ENCODE measurements around the gene PLXNA1. TPM values are rescaled to one million over a fixed set of nuclear protein-coding genes. Genes with fewer than 3 reads are reported as not detected.

Gene PLXNA1
- total and polyA plus RNA-seq, 2 of the 8 experiments (the other 6 are each of a cell fraction or from before 2014, with no cell fraction given) = 47.5 to 54.9 TPM

GRCh38 chr3:127002195-127003174 lies 19.6 kb downstream of the PLXNA1 start (continued):
- no peak for TF ChIP-seq EZH2 (IDR thresholded peaks at IDR 0.05; ENCODE audit: low read depth, low read length, severe bottlenecking)
- peak in 1 of 2 experiments; percentile 87; a peak in 1 of 3 replicates for TF ChIP-seq EP300 (IDR thresholded peaks at IDR 0.05; ENCODE audit: borderline replicate concordance in 1 of 2, low read depth in 2 of 2, low read length in 2 of 2)
- TF ChIP-seq YY1 (IDR thresholded peaks at IDR 0.05; ENCODE audit: low read depth, low read length) = peak; percentile 64; the same call in 1 of the 2 replicates
- TF ChIP-seq ZNF274 (IDR thresholded peaks at IDR 0.05; ENCODE audit: borderline replicate concordance, extremely low read depth, low read length) = no peak
- TF ChIP-seq CREB1 (IDR thresholded peaks at IDR 0.05) = 0 out of 2 replicates have a peak, but pooled peaks have one; percentile 36
- no peak for TF ChIP-seq BRCA1 (IDR thresholded peaks at IDR 0.05; ENCODE audit: low read depth, low read length)
- peak; percentile 77; the same call in 1 of the 2 replicates for TF ChIP-seq SP1 (IDR thresholded peaks at IDR 0.05; ENCODE audit: low read depth, low read length)
- TF ChIP-seq NANOG (IDR thresholded peaks at IDR 0.05; ENCODE audit: insufficient read depth, low read depth, low read length, poor library complexity, severe bottlenecking) = no peak
- TF ChIP-seq GTF2F1 (IDR thresholded peaks at IDR 0.05; ENCODE audit: borderline replicate concordance, low read depth, low read length) = no peak
- 0 out of 2 replicates have a peak, but pooled peaks have one; percentile 39 for TF ChIP-seq TAF1 (IDR thresholded peaks at IDR 0.05; ENCODE audit: low read depth, low read length)
- no peak for TF ChIP-seq RFX5 (IDR thresholded peaks at IDR 0.05; ENCODE audit: borderline replicate concordance, low read depth, low read length)
- peak; percentile 37; the same call in 1 of the 2 replicates for TF ChIP-seq MAX (IDR thresholded peaks at IDR 0.05)
- no peak for TF ChIP-seq SUZ12 (IDR thresholded peaks at IDR 0.05; ENCODE audit: low read length)
- peak; percentile 64 to 91; a peak in 2 of 4 replicates for TF ChIP-seq SIN3A (conservative IDR thresholded peaks at IDR 0.05 in 1 of 2, IDR thresholded peaks at IDR 0.05 in 1 of 2; ENCODE audit: low read depth in 1 of 2, low read length in 2 of 2)
- peak; percentile 62 to 76 for TF ChIP-seq RAD21 (IDR thresholded peaks at IDR 0.05 in 1 of 2, conservative IDR thresholded peaks at IDR 0.05 in 1 of 2; ENCODE audit: low read depth in 2 of 2, low read length in 2 of 2)
- no peak for TF ChIP-seq USF2 (IDR thresholded peaks at IDR 0.05; ENCODE audit: low read length)
- TF ChIP-seq TAF7 (optimal IDR thresholded peaks at IDR 0.05; ENCODE audit: borderline replicate concordance, low read depth, low read length) = peak; percentile 71
- TF ChIP-seq GABPA (IDR thresholded peaks at IDR 0.05; ENCODE audit: borderline replicate concordance, insufficient read depth, low read length) = peak; percentile 80; the same call in 1 of the 2 replicates
- no peak for TF ChIP-seq ATF3 (IDR thresholded peaks at IDR 0.05; ENCODE audit: insufficient read depth, low read depth, low read length)

Data from H1 (cell line).